ENCODE measurements around the gene MFSD2B.

MFSD2B gene

DNA sequence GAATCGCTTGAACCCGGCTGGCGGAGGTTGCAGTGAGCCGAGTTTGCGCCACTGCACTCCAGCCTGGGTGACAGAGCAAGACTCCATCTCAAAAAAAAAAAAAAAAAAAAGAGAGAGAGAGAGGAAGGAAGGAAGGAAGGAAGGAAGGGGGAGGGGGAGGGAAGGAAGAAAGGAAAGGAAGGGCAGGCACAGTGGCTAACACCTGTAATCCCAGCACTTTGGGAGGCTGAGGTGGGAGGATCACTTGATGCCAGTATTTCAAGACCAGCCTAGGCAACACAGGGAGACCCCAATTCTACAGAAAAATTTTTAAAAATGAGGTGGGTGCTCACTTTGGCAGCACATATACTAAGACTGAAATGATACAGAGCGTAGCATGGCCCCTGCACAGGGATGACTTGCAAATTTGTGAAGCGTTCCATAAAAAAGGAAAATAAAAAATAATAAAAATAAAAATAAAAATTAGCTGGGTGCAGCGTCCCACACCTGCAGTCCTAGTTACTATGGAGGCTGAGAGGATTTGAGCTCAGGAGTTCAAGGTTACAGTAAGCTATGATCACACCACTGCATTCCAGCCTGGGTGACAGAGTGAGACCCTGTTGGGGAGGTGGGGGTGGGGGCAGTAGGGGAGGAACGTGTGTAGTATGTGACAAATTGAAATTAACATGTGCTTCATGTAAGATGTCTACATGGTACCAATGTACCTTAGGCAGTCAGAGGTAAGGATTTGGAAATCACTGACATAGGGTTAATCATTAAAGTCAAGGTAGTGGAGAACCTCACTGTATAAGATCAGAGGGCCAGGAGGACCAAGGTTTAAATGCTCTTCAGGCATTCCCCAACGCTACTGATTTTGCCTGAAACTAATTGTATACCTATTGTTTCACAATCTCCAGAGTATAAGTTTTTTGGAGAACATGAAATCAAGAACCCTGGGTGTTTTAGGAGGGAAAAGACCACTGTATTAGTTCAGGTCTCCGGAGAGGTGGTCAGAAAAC lies 35.9 kb downstream of the MFSD2B start:
- Histone ChIP-seq H3K4me2 (ENCODE audit: insufficient read depth, low read length, poor library complexity, severe bottlenecking) (peak overlapping the region; percentile 33), H3K36me3 (replicated peaks in 1 of 2; ENCODE audit: control insufficient read depth in 2 of 2, insufficient read depth in 2 of 2, low read length in 2 of 2) (peaks cover 0 to 15% of the 10 kb centered on the region in 2 donors), H2BK15ac (ENCODE audit: low read length) (no peak overlapping the region), H2BK12ac (ENCODE audit: low read length) (no peak overlapping the region), H3K9me3 (replicated peaks in 1 of 2; ENCODE audit: control insufficient read depth in 2 of 2, insufficient read depth in 1 of 2, low read depth in 1 of 2, low read length in 2 of 2) (no peaks in the 10 kb centered on the region), H2BK5ac (ENCODE audit: low read length) (no peak overlapping the region), H3K14ac (ENCODE audit: low read length) (no peak overlapping the region), H3K23ac (ENCODE audit: low read depth, low read length, poor library complexity) (no peak overlapping the region), H3K9ac (ENCODE audit: low read depth, low read length, poor library complexity) (no peak overlapping the region), H4K91ac (ENCODE audit: low read depth, low read length, poor library complexity) (no peak overlapping the region), H2AFZ (ENCODE audit: low read length) (no peak overlapping the region), H3K4ac (ENCODE audit: low read length) (no peak overlapping the region), H4K8ac (ENCODE audit: low read depth, low read length) (no peak overlapping the region), H3K27me3 (ENCODE audit: control insufficient read depth in 3 of 3, insufficient read depth in 3 of 3, low read depth in 1 of 3, low read length in 3 of 3) (peaks cover 0 to 8% (median 0%) of the 10 kb centered on the region in 3 experiments), H3K4me3 (ENCODE audit: low read length in 2 of 2) (peak overlapping the region in 1 of 2 donors; percentile 70), H3K18ac (ENCODE audit: low read length) (no peak overlapping the region), H3K27ac (replicated peaks; ENCODE audit: low read length) (no peak overlapping the region), H3K79me1 (ENCODE audit: low read depth, low read length) (peaks cover 4% of the 10 kb centered on the region), H2AK5ac (ENCODE audit: low read depth, low read length) (no peak overlapping the region), H3K4me1 (ENCODE audit: control insufficient read depth in 2 of 2, insufficient read depth in 1 of 2, low read depth in 1 of 2, low read length in 2 of 2) (peaks cover 2 to 5% of the 10 kb centered on the region in 2 donors), H2BK120ac (ENCODE audit: low read depth, low read length) (no peak overlapping the region)
- no peak for DNase-seq (ENCODE audit: low spot score)
- no CpG with 5 or more reads among the region's 11 CpGs for WGBS, 2 donors (ENCODE audit: extremely low coverage in 2 of 2, insufficient read length in 2 of 2, insufficient replicate concordance in 1 of 2)

DNA sequence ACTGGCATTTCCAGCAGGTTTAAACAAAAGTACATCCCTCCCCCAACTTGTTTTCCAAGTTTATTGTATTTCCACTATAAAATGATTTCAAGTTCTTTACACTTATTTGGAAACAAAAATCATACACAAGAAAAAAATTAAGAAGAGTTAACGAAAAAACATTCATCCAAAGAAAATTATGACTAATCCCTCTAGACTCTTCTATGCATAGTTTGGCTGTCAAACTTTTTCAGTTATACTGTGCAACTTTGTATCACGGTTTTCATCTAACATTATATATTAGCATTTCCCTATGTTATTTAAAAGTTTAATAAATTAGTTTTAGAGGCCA lies 36.7 kb downstream of the MFSD2B start:
- Histone ChIP-seq H3K36me3 (replicated peaks in 1 of 2; ENCODE audit: control insufficient read depth in 2 of 2, insufficient read depth in 2 of 2, low read length in 2 of 2) (peaks cover 0 to 11% of the 10 kb centered on the region in 2 donors), H3K9me3 (replicated peaks in 1 of 2; ENCODE audit: control insufficient read depth in 2 of 2, insufficient read depth in 1 of 2, low read depth in 1 of 2, low read length in 2 of 2) (no peaks in the 10 kb centered on the region), H3K4me2 (ENCODE audit: insufficient read depth, low read length, poor library complexity, severe bottlenecking) (peak overlapping the region; percentile 73), H2BK120ac (ENCODE audit: low read depth, low read length) (no peak overlapping the region), H3K4ac (ENCODE audit: low read length) (no peak overlapping the region), H3K9ac (ENCODE audit: low read depth, low read length, poor library complexity) (no peak overlapping the region), H2BK5ac (ENCODE audit: low read length) (no peak overlapping the region), H2AK5ac (ENCODE audit: low read depth, low read length) (no peak overlapping the region), H4K91ac (ENCODE audit: low read depth, low read length, poor library complexity) (no peak overlapping the region), H3K27ac (replicated peaks; ENCODE audit: low read length) (no peak overlapping the region), H3K14ac (ENCODE audit: low read length) (no peak overlapping the region), H3K27me3 (ENCODE audit: control insufficient read depth in 3 of 3, insufficient read depth in 3 of 3, low read depth in 1 of 3, low read length in 3 of 3) (peaks cover 0 to 8% (median 0%) of the 10 kb centered on the region in 3 experiments), H3K18ac (ENCODE audit: low read length) (no peak overlapping the region), H4K8ac (ENCODE audit: low read depth, low read length) (no peak overlapping the region), H3K4me1 (ENCODE audit: control insufficient read depth in 2 of 2, insufficient read depth in 1 of 2, low read depth in 1 of 2, low read length in 2 of 2) (peaks cover 2 to 5% of the 10 kb centered on the region in 2 donors), H3K23ac (ENCODE audit: low read depth, low read length, poor library complexity) (no peak overlapping the region), H3K4me3 (ENCODE audit: low read length in 2 of 2) (peak overlapping the region; percentile 70 to 92), H2BK15ac (ENCODE audit: low read length) (no peak overlapping the region), H2BK12ac (ENCODE audit: low read length) (no peak overlapping the region), H2AFZ (ENCODE audit: low read length) (no peak overlapping the region), H3K79me1 (ENCODE audit: low read depth, low read length) (peaks cover 4% of the 10 kb centered on the region)
- no peak for DNase-seq (ENCODE audit: low spot score)
- no CpG with 5 or more reads among the region's 2 CpGs for WGBS, 2 donors (ENCODE audit: extremely low coverage in 2 of 2, insufficient read length in 2 of 2, insufficient replicate concordance in 1 of 2)

DNA sequence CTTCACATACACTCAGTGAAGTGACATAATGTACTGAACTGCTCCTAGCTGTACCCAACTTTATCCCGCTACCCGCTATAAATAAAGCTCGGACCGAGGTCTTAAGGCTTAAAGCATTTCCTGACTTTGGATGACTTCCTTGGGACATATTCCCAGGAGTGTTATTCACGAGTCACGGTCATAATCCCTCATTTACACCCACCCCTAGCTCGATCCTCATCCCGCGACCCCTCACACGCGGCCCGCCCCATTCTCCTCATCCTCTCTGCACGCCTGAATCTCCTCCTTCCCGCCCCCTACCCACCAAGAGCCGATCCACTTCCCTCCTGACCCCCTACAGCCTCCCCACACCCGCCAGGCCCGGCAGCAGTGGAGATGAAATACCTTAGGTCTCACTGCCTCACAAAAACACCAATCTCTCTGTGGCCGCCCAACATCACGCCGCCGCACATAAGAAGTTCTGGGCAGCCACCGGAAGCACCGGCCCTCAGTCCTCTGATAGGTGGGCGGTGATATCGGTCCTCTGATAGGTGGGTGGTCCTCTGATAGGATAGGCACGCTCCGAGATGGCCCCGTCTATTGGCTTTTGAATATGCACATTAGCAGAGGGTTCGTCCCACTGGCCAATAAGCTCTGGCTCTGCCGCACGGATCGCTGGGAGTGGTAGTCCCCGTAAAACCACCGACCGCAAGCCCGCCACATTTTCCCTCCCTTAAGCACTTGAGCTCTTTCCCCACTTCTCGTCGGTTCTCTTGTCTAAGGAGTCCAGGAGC lies 37.2 kb downstream of the MFSD2B start, which contains the start of gene WDCP:
Gene WDCP, minus strand, starts transcription at position 462 of the 773 bp plus-strand sequence. CDS start 7,897 bp downstream, outside the sequence.
- Histone ChIP-seq H2BK5ac (ENCODE audit: low read length) (peak within 1 kb of the TSS; percentile 90), H2BK120ac (ENCODE audit: low read depth, low read length) (no peak within 1 kb of the TSS), H3K4ac (ENCODE audit: low read length) (no peak within 1 kb of the TSS), H3K36me3 (replicated peaks in 1 of 2; ENCODE audit: control insufficient read depth in 2 of 2, insufficient read depth in 2 of 2, low read length in 2 of 2) (peaks cover 0 to 11% of the 10 kb centered on the region in 2 donors), H3K4me3 (ENCODE audit: low read length in 2 of 2) (peak within 1 kb of the TSS; percentile 70 to 92), H3K14ac (ENCODE audit: low read length) (no peak within 1 kb of the TSS), H3K27me3 (ENCODE audit: control insufficient read depth in 3 of 3, insufficient read depth in 3 of 3, low read depth in 1 of 3, low read length in 3 of 3) (peaks cover 0 to 8% (median 0%) of the 10 kb centered on the region in 3 experiments), H2BK12ac (ENCODE audit: low read length) (peak within 1 kb of the TSS; percentile 41), H3K9me3 (replicated peaks in 1 of 2; ENCODE audit: control insufficient read depth in 2 of 2, insufficient read depth in 1 of 2, low read depth in 1 of 2, low read length in 2 of 2) (no peaks in the 10 kb centered on the region), H2AK5ac (ENCODE audit: low read depth, low read length) (no peak within 1 kb of the TSS), H3K27ac (replicated peaks; ENCODE audit: low read length) (no peak within 1 kb of the TSS), H4K8ac (ENCODE audit: low read depth, low read length) (peak within 1 kb of the TSS; percentile 87), H2AFZ (ENCODE audit: low read length) (peak within 1 kb of the TSS; percentile 84), H3K4me2 (ENCODE audit: insufficient read depth, low read length, poor library complexity, severe bottlenecking) (peak within 1 kb of the TSS; percentile 73), H2BK15ac (ENCODE audit: low read length) (no peak within 1 kb of the TSS), H3K9ac (ENCODE audit: low read depth, low read length, poor library complexity) (peak within 1 kb of the TSS; percentile 97), H4K91ac (ENCODE audit: low read depth, low read length, poor library complexity) (no peak within 1 kb of the TSS), H3K18ac (ENCODE audit: low read length) (peak within 1 kb of the TSS; percentile 85), H3K23ac (ENCODE audit: low read depth, low read length, poor library complexity) (peak within 1 kb of the TSS; percentile 73), H3K79me1 (ENCODE audit: low read depth, low read length) (peaks cover 4% of the 10 kb centered on the region), H3K4me1 (ENCODE audit: control insufficient read depth in 2 of 2, insufficient read depth in 1 of 2, low read depth in 1 of 2, low read length in 2 of 2) (peaks cover 2 to 5% of the 10 kb centered on the region in 2 donors)
- WGBS, 2 donors (ENCODE audit: extremely low coverage in 2 of 2, insufficient read length in 2 of 2, insufficient replicate concordance in 1 of 2) = no CpG with 5 or more reads among the region's 38 CpGs
- DNase-seq (ENCODE audit: low spot score) = peak; percentile 94
